ENCODE measurements around the gene ANKAR.
A peak's percentile ranks its signal among the peaks of the same experiment; 100 is the strongest.
"Not testable (repeated sequence)": the region's sequence is repeated elsewhere in the genome, so short reads cannot be mapped to it uniquely, and the experiment has no call there.

The ANKAR gene

GRCh38 chr2:189659734-189660133 is 14.7 kb upstream of the ANKAR start:
- no peak for DNase-seq

GRCh38 chr2:189660803-189661147 is 13.7 kb upstream of the ANKAR start:
- no peak for DNase-seq

DNA sequence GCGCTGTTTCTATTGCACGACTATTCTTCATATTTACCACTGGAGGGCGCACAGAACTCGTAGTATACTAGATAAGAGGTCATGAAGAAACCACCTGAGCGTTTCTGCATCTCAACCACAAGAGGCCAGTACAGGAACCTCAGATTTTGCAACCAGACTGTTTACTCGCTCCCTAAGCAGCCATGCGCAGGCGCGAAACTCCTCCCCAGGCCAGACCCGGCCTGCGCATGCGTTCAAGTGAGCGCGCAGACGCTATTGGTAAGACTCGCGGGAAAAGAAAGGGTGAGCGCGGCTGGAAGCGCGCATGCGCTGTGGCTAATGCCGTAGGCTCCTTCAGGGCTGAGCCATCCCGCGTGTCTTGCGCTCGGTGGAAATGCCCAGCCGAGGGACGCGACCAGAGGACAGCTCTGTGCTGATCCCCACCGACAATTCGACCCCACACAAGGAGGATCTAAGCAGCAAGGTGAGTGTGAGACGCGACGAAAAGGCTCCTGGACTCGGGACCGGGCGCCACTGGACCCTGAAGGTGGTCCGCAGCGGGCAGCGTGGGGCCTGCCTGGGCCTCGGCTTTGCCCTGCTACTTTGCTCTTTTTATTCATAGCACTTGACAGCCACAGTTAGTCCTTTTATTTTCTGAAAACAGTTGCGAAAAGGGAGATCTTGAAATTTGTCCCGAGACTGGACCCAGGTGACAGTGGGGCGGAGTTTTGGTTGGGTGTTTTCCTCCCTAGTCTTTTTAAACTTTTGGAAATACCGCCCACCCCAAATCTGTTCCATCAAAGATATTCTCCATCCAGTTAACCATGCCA is 13.1 kb upstream of the ANKAR start, which contains the start of gene ASNSD1:
Gene ASNSD1 (plus strand): TSS at position 312 of the 809 bp plus-strand sequence. CDS start 4,674 bp downstream, outside the sequence.
- DNase-seq, result peak; percentile 65 to 98 (median 94)

- peak in 1 of 56 donors; percentile 31 for DNase-seq
Measured at GRCh38 chr2:189661957-189662321, 12.5 kb upstream of the ANKAR start.

DNA sequence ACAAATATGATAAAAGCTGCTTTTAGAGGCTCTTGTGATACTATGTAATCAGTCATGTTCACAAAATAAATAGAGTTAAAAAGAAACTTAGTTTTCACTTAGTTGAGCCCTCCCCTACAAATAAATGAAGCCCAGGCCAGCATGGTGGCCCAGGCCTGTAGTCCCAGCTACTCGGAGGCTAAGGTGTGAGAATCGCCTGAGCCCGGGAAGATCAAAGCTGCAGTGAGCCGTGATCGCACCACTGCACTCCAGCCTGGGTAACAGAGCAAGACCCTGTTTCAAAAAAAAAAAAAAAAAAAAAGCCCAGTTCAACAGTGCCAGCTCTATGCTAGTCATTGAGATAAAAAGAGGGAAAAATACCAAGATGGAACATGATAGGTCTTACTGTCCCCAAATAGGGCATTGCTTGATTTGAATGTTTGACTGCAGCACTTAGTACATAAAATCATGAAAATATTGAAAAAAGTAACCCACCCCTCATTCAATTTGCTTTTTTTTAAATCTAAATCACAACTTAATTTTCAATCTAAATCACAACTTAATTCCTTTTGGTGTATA is 11.7 kb upstream of the ANKAR start:
- DNase-seq, result no peak

DNA sequence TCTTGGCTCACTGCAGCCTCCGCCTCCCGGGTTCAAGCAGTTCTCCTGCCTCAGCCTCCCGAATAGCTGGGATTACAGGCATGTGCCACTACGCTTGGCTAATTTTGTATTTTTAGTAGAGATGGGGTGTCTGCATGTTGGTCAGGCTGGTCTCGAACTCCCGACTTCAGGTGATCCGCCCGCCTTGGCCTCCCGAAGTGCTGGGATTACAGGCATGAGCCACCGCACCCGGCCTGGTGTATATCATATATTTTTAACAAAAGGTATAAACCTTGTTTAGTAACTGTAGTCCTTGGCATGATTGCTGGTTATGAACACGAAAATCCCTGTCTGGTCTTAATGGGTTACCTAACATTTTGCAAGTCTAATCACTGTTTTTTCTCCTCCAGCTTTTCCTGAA is 11.2 kb upstream of the ANKAR start:
- DNase-seq, result not testable (repeated sequence)

DNA sequence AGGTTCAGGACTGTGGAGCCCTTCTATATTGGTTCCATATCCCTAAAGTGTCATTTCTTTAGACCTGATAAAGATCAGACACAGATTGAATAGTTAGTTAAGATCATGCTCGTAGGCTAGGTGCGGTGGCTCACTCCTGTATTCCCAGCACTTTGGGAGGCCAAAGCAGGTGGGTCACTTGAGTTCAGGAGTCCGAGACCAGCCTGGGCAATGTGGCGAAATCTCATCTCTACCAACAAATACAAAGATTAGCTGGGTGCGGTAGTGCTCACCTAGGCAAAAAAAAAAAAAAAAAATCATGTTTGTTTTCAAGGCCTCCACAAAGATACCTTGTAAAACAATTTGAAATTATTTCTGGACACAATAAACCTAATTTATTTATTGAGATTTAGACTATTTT is 4.6 kb upstream of the ANKAR start:
- DNase-seq, result no peak

- peak in 1 of 56 donors; percentile 56 for DNase-seq
Measured at GRCh38 chr2:189673661-189674373, 653 bp upstream of the ANKAR start.

DNA sequence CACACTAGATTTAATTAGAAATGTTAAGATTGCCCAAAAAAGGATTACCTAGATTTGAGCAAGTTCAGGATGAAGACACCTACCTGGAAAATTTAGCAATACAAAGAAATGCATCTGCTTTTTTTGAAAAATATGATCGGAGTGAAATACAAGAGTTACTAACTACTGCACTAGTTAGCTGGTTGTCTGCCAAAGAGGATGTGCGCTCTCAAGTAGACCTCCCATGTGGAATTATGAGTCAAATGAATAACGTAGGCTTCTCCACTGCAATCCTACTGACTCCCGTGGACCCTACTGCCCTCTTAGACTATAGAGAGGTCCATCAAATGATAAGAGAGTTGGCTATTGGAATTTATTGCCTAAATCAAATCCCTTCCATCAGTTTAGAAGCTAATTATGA is 2.0 kb downstream of the ANKAR start:
- no peak for DNase-seq

GRCh38 chr2:189679226-189679625 is 4.8 kb downstream of the ANKAR start:
- DNase-seq, result no peak

GRCh38 chr2:189681203-189681602 is 6.7 kb downstream of the ANKAR start:
- DNase-seq, result no peak

- DNase-seq, result no peak
Measured at GRCh38 chr2:189681903-189682302, 7.4 kb downstream of the ANKAR start.

- DNase-seq, result no peak
Measured at GRCh38 chr2:189683348-189683747, 8.9 kb downstream of the ANKAR start.

DNA sequence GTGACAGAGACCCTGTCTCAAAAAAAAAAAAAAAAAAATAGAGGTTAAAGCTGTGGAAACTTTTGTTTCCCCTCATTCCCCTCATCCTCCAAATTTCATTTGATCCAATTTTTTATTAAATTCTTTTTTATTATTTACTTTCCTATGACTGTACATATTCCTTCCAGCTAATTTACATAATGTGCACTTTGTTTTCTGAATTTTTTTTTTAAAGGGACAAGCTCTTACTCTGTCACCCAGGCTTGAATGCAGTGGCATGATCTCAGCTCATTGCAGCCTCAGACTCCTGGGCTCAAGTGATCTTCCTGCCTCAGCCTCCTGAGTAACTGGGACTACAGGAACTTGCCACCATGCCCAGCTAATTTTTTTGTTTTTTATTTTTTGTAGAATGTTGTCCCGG is 10.3 kb downstream of the ANKAR start:
- DNase-seq, result no peak

DNA sequence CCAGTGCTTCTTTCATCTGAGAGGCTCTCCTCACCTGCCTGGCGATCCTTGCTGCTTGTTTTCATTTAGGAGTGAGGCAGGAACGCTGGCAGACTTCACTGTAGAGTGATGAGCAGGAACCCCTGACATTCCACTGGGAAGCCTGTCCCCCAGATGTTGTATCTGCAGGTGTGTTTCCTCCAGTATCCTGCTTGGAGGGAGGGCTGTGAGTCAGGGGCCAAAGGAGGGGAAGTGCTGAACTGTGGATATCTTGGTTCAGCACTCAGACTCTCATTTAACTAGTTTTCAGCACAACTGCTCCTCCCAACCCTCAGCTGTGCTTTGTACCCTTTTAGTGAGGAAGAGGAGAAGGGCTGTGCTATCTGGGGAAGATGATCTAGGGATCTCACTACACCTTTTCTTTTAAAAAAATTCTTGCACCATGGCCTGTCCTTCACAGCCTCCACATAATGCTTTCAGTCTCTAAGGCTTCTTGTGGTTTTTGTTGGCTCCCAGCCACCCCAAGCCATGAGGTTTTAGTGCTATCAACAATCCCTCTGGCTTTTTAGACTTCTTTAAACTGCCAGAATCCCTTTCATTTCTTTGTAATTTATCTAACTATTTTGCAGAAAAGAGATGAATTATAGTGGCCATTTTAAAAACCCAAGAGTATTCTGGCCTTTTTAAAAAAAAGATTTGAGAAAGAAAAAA is 11.2 kb downstream of the ANKAR start:
- no peak for DNase-seq

GRCh38 chr2:189687796-189688195 is 13.3 kb downstream of the ANKAR start:
- not testable (repeated sequence) for DNase-seq

GRCh38 chr2:189696223-189696622 is 21.8 kb downstream of the ANKAR start:
- DNase-seq, result no peak

GRCh38 chr2:189698020-189698887 is 23.8 kb downstream of the ANKAR start:
- peak in 4 of 56 donors; percentile 2 to 27 (median 16) for DNase-seq

DNA sequence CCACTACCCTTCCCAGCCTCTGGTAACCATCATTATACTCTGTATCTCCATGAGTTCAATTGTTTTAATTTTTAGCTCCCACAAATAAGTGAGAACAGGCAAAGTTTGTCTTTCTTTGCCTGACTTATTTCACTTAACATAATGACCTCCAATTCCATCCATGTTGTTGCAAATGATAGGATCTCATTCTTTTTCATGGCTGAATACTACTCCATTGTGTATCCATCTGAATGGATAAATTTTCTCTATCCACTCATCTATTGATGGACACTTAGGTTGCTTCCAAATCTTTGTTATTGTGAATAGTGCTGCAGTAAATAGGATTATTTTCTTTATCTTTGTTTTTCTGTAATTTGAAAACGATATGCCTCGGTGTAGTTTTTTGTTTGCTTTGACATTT is 26.2 kb downstream of the ANKAR start:
- DNase-seq, result no peak

- no peak for DNase-seq
Measured at GRCh38 chr2:189702071-189702470, 27.6 kb downstream of the ANKAR start.

Data from nucleus accumbens (tissue), 56 donors.